NCI-H2227 (cell line): ENCODE results near the gene GLT8D1.
"Not testable (repeated sequence)": the region's sequence is repeated elsewhere in the genome, so short reads cannot be mapped to it uniquely, and the experiment has no call there.

Source experiments
- DNase-seq: peaks from one replicate; lab custom pipeline; 2025; ENCODE audit not compliant: unreplicated experiment; lab: John Stamatoyannopoulos, UW

GLT8D1 gene, protein sequence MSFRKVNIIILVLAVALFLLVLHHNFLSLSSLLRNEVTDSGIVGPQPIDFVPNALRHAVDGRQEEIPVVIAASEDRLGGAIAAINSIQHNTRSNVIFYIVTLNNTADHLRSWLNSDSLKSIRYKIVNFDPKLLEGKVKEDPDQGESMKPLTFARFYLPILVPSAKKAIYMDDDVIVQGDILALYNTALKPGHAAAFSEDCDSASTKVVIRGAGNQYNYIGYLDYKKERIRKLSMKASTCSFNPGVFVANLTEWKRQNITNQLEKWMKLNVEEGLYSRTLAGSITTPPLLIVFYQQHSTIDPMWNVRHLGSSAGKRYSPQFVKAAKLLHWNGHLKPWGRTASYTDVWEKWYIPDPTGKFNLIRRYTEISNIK

DNA sequence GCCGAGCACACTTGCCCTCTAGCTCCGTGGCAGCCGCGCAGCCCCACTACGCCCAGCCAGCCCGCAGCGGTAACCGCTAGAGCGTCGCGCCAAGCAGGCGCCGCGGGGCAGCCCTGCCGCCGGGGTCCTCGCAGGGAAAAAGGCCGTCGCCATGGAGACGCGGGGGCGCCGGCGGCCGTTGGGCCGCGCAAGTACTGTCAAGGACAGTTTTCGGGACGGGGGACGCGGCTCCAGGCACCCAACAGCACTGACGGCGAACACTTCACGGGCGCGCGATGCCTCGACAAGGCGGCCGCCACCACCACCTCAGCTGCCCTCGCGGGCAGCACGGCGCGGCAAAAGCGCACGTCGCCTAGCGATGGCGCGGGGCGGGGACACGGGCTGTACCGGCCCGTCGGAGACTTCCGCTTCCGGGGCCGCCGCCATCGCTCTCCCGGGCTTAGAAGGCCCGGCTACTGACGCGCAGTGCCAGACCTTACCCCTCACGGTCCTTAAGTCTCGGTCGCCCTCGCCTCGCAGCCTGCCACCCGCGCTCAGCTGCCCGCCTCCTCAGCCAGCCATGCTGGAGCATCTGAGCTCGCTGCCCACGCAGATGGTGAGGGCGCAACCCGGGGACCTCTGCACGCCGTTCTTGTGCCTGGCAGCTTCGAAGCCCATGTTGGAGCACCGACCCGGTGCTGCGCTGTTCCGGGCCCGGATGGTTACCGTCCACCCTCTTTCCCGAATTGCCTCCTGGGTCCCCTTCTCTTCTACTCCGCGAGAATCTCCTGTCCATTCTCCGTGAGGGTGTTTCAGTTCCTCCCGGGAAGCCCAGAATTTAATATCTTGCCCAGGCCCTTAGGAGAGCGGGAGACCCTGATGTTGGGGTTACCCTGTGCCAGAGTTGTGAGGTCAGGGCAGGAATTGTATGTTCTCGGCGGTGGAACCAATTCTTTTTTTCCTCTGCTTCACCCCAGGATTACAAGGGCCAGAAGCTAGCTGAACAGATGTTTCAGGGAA lies at the start of gene GLT8D1, which contains the start of gene SPCS1:
TSS of gene GLT8D1 (minus strand) at position 104 of the 999 bp plus-strand sequence. CDS start 5,331 bp downstream, outside the sequence.
TSS of gene SPCS1 (plus strand) at position 419 of the 999 bp plus-strand sequence. CDS start at position 560, 141 bp downstream.
- peak; percentile 85 for DNase-seq

- no peak for DNase-seq
Measured at GRCh38 chr3:52754373-52754772, 48.8 kb upstream of the GLT8D1 start.

GRCh38 chr3:52752045-52752660 lies 46.6 kb upstream of the GLT8D1 start:
- DNase-seq: no peak

- no peak for DNase-seq
Measured at GRCh38 chr3:52743721-52744120, 38.1 kb upstream of the GLT8D1 start.

DNA sequence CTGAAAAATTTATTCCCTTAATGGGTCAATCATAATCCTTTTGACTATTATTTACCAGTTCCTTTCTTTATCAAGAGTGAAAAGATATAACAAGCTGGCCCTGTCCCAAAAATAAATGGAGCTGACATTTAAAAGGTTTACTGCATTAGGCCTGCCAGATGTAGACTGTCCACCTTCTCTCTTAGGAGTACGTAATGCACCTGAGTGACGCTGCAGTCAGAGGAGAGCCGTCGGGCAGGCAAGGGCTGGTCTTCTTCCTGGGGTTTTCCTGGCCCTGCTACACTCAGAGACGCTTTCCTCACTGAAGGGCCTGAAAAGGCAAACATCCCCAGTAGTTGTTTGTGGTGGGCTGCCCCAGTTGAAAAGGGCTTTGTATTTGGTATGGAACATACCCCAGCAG lies 37.6 kb upstream of the GLT8D1 start:
- DNase-seq: no peak

- DNase-seq: no peak
Measured at GRCh38 chr3:52742418-52743041, 36.9 kb upstream of the GLT8D1 start.

DNA sequence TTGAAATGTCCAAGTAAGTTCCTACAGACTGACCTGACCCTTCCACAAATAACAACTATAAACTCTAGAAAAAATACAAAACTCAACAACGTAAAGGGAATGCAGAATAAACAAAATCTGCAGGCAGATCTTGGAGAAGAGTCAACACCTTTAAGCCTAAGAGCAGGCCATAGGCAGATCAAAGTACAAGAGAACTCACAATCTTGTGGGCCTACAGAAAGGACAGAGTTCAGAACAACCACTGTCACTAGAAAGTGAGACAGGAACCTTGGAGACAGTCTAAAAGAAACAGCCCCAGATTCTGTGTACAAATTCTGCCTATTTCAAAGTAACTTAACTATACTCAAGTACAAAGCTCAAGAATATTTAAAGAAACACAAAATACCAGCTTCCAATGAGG lies 34.1 kb upstream of the GLT8D1 start:
- DNase-seq: no peak

DNA sequence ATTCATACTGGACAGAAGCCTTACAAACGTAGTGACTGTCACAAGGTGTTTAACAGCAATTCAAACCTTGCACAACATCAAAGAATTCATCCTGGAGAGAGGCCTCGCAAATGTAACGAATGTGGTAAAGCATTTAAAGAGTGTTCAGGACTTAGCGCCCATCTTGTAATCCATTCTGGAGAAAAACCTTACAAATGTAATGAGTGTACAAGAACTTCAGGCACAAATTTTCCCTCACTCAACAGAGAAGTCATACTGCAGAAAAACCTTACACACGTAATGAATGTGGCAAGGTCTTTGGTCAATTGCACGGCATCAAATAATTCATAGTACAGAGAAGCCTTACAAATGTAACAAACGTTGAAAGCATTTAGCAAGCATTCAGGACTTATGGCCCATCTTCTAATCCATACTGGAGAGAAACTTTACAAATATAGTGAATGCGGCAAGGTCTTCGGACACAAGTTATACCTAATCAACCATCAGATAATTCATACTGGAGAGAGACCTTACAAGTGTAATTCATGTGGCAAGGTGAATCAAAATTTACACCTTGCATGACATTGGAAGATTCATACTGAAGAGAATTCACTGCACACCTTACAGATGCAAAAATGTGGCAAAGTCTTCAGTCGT lies 27.8 kb upstream of the GLT8D1 start:
- no peak for DNase-seq

DNA sequence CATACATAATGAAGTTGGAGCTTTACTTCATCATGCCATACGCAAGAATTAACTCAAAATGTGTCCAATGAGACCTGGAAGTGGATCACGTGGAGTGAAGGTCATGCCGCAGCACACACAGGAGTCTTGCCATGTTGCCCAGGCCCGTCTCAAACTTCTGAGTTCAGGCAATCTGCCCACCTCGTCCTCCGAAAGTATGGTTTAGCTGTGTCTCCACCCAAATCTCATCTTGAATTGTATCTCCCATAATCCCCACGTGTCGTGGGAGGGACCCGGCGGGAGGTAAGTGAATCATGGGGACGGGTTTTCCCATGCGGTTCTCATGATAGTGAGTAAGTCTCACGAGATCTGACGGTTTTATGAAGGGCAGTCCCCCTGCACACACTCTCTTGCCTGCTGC lies 26.0 kb upstream of the GLT8D1 start:
- no peak for DNase-seq

GRCh38 chr3:52730681-52731080 lies 25.1 kb upstream of the GLT8D1 start:
- DNase-seq: no peak

- not testable (repeated sequence) for DNase-seq
Measured at GRCh38 chr3:52728753-52729152, 23.2 kb upstream of the GLT8D1 start.

DNA sequence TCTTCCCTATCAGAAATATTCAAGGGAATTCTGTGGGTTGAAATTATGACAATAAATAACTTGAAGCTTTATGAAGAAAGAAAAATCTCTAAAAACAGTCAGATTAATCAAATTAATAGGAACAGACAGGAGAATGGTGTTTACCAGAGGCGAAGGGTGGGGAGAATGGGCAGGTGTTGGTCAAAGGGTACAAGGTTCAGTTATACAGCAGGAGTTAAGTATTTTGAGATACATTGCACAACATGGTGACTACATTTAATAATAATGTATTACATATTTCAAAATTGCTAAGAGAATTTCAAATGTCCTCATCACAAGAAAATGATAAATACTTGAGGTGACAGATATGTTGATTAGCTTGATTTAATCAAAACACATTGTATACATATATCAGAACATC lies 18.9 kb upstream of the GLT8D1 start:
- no peak for DNase-seq

DNA sequence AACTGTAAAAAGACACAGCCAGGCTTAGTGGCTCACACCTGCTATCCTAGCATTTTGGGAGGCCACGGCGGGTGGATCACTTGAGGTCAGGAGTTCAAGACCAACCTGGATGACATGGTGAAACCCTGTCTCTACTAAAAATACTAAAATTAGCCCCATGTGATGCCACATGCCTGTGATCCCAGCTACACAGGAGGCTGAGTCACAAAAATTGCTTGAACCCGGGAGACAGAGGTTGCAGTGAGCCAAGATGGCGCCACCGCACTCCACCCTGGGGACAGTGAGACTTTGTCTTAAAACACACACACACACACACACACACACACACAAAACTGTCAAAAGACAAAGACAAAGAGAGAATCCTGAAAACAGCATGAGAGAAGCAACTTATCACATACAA lies 18.3 kb upstream of the GLT8D1 start:
- DNase-seq: no peak

DNA sequence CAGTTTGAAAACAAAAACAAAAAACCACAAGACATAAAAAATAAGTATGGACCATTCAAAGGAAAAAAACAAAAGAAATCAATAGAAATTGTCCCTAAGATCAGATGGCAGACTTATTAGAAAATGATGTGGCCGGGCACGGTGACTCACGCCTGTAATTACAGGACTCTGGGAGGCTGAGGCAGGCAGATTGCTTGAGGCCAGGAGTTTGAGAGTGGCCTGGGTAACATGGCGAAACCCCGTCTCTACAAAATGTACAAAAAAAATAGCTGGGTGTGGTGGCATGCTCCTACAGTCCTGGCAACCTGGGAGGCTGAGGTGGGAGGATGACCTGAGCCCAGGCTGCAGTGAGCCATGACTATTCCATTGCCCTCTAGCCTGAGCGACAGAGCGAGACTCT lies 16.9 kb upstream of the GLT8D1 start:
- no peak for DNase-seq

DNA sequence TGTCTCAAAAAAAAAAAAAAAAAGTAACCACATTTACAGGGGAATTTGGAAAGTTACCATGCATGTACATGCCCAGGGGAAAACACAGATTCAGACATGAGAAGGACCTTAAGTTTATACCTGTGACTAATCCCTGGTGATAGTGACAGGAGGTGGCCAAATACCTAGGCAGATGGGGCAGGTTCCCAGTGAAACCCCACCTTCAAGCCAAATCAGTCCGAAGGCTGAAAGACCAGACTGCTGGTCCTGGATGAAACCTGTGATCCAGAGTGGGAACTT lies 16.1 kb upstream of the GLT8D1 start:
- DNase-seq: no peak

- no peak for DNase-seq
Measured at GRCh38 chr3:52721002-52721729, 15.6 kb upstream of the GLT8D1 start.

DNA sequence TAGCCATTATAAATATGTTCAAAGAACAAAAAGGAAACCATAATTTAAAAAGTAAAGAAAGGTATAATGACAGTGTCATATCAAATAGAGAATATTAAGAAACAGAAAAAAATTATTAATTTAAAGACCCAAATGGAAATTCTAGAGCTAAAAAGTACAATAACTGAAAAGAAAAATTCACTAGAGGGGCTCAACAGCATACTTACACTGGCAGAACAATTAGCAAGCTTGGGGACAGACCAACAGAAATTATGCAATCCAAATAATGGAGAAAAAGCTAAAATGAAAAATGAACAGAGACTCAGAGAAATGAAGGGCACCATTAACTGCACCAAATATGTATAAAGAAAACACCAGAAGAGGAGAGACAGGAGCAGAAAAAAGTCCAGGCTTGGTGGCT lies 14.0 kb upstream of the GLT8D1 start:
- no peak for DNase-seq

- no peak for DNase-seq
Measured at GRCh38 chr3:52715714-52716305, 10.2 kb upstream of the GLT8D1 start.
